HepG2 (cell line): ENCODE results near the gene DUSP22. TPM values are rescaled to one million over a fixed set of nuclear protein-coding genes. Genes with fewer than 3 reads are reported as not detected.

Experiments used
- ATAC-seq: fragments of 200-7000 bp; cut with Tn5 transposase; 3 replicates; pipeline ENCODE4 v1.9.1; 2020; ENCODE audit warnings: mild to moderate bottlenecking, moderate library complexity
- BruUV-seq: library from RNA; stranded (reverse); fragments of 400-500 nt; replicated peaks from 2 replicates; lab custom pipeline; 2021; lab: Mats Ljungman, UMichigan
- CTCF ChIA-PET: fragments of 300-600 bp; formaldehyde crosslinking; extraction: SDS; loops from one replicate; lab custom pipeline; 2021; ENCODE audit warnings: low total read pairs, inconsistent platforms, low intra/inter-chr PET ratio; lab: Yijun Ruan, JAX
- POLR2A ChIA-PET: fragments of 350-600 bp; sonication (Branson Sonifier 250); formaldehyde crosslinking; loops from one replicate; lab custom pipeline; 2020; ENCODE audit warnings: antibody characterized with exemption, inconsistent platforms; lab: Yijun Ruan, JAX
- DNase-seq: peaks from one replicate; pipeline ENCODE4 v3.0.0-alpha.2; 2015; ENCODE audit warnings: low spot score
- FAIRE-seq: peaks from 3 replicates; lab custom pipeline; 2011; peaks lifted over from hg19 to GRCh38; lab: Jason Lieb, UNC
- H2AFZ ChIP-seq: one replicate; pipeline ENCODE4 v1.6.1; 2011; ENCODE audit warnings: low read length, inconsistent platforms
- H3K27ac ChIP-seq: fragments of 300-600 bp; 3 replicates; pipeline ENCODE4 v1.8.0; 2011; ENCODE audit warnings: mixed run types, mild to moderate bottlenecking, mixed read lengths, low read length, inconsistent platforms; ENCODE audit not compliant: insufficient read depth; ENCODE audit errors: extremely low read length
- H3K27me3 ChIP-seq, 2 experiments: fragments of 200-600 bp in 1 of 2; 2 replicates in 1 of 2; 3 replicates in 1 of 2; pipeline versions ENCODE4 v1.6.0 to v1.8.0; 2011; ENCODE audit warnings: low read length in 2 of 2, mild to moderate bottlenecking in 2 of 2, moderate library complexity in 2 of 2, inconsistent platforms in 1 of 2; ENCODE audit not compliant: insufficient read depth in 2 of 2, control insufficient read depth in 1 of 2
- H3K36me3 ChIP-seq, 2 experiments: fragments of 200-600 bp in 1 of 2; replicated peaks in 1 of 2; 2 replicates in 1 of 2; 3 replicates in 1 of 2; pipeline versions ENCODE4 v1.5.1 to v1.8.0; 2011; ENCODE audit warnings: low read length in 2 of 2, inconsistent platforms in 1 of 2; ENCODE audit not compliant: insufficient read depth in 2 of 2, control insufficient read depth in 1 of 2
- H3K4me1 ChIP-seq: 2 replicates; pipeline ENCODE4 v1.5.1; 2012; ENCODE audit warnings: low read length, inconsistent platforms; ENCODE audit not compliant: insufficient read depth
- H3K4me2 ChIP-seq: 2 replicates; pipeline ENCODE4 v1.6.0; 2011; ENCODE audit warnings: low read depth, low read length, inconsistent platforms
- H3K4me3 ChIP-seq, 3 experiments: fragments of 200-600 bp in 1 of 3; sonication (generic), shearing (Covaris generic) in 1 of 3; replicated peaks in 1 of 3; 2 replicates each; pipeline ENCODE4 v1.5.1; 2011 to 2016; ENCODE audit warnings: low read length in 3 of 3, inconsistent platforms in 2 of 3, low read depth in 2 of 3, mild to moderate bottlenecking in 2 of 3, control low read depth in 1 of 3, mixed read lengths in 1 of 3; ENCODE audit not compliant: insufficient read depth in 1 of 3
- H3K79me2 ChIP-seq: one replicate; pipeline ENCODE4 v1.6.1; 2011; ENCODE audit warnings: low read length, inconsistent platforms; ENCODE audit not compliant: insufficient read depth
- H3K9ac ChIP-seq: 2 replicates; pipeline ENCODE4 v1.6.0; 2011; ENCODE audit warnings: mild to moderate bottlenecking, low read depth, low read length, inconsistent platforms; ENCODE audit not compliant: insufficient read depth
- H3K9me3 ChIP-seq: 2 replicates; pipeline ENCODE4 v1.5.1; 2012; ENCODE audit warnings: mild to moderate bottlenecking, low read length
- H4K20me1 ChIP-seq: 2 replicates; pipeline ENCODE4 v1.6.0; 2011; ENCODE audit warnings: inconsistent platforms, mild to moderate bottlenecking, low read length, moderate library complexity; ENCODE audit not compliant: insufficient read depth
- DNMT1 ChIP-seq: sonication (generic); formaldehyde crosslinking; IDR thresholded peaks from 2 replicates; pipeline ENCODE4 v1.5.1; 2020; ENCODE audit warnings: mild to moderate bottlenecking, missing genetic modification reagents
- FOSL2 ChIP-seq: sonication (generic); formaldehyde crosslinking; IDR thresholded peaks from 2 replicates; pipeline ENCODE4 v1.4.0; 2020; ENCODE audit warnings: missing genetic modification reagents
- MATR3 ChIP-seq: sonication (generic); formaldehyde crosslinking; IDR thresholded peaks from 2 replicates; pipeline ENCODE4 v1.4.0; 2020; ENCODE audit warnings: missing genetic modification reagents
- MED13 ChIP-seq: sonication (generic); formaldehyde crosslinking; IDR thresholded peaks from 2 replicates; pipeline ENCODE4 v1.5.0; 2020; ENCODE audit warnings: missing genetic modification reagents
- MEIS1 ChIP-seq: sonication (generic); formaldehyde crosslinking; IDR thresholded peaks from 2 replicates; pipeline ENCODE4 v1.9.0; 2021; ENCODE audit warnings: mild to moderate bottlenecking, missing genetic modification reagents, moderate library complexity, borderline replicate concordance
- NAIF1 ChIP-seq: sonication (generic); formaldehyde crosslinking; IDR thresholded peaks from 2 replicates; pipeline ENCODE4 v1.5.0; 2020; ENCODE audit warnings: mild to moderate bottlenecking, missing genetic modification reagents, borderline replicate concordance
- TCF12 ChIP-seq, 2 experiments: fragments of 450-650 bp in 1 of 2; sonication (generic) in 1 of 2; formaldehyde crosslinking in 1 of 2; IDR thresholded peaks; 2 replicates each; pipeline versions ENCODE4 v1.6.1 to v1.8.0; 2017 to 2022; ENCODE audit warnings: antibody characterized with exemption in 1 of 2, mild to moderate bottlenecking in 1 of 2, missing genetic modification reagents in 1 of 2, moderate library complexity in 1 of 2
- ZBTB20 ChIP-seq: sonication (generic); formaldehyde crosslinking; IDR thresholded peaks from 2 replicates; pipeline ENCODE4 v1.8.1; 2023; ENCODE audit warnings: missing genetic modification reagents, low read depth, mild to moderate bottlenecking, borderline replicate concordance
- ZFP90 ChIP-seq: sonication (generic); formaldehyde crosslinking; IDR thresholded peaks from 2 replicates; pipeline ENCODE4 v1.8.0; 2022; ENCODE audit warnings: missing genetic modification reagents, mild to moderate bottlenecking, inconsistent platforms, borderline replicate concordance
- ZNF510 ChIP-seq: sonication (generic); formaldehyde crosslinking; IDR thresholded peaks from 2 replicates; pipeline ENCODE4 v1.4.0; 2020; ENCODE audit warnings: low read depth, mild to moderate bottlenecking, missing genetic modification reagents
- WGBS: methylation state at CpG from one replicate; pipeline ENCODE4 v1.1.6; 2017; ENCODE audit warnings: low lambda C conversion rate; 5-methylcytosine and 5-hydroxymethylcytosine counted together
- in situ Hi-C: cut with HindIII; loops from 2 replicates; pipeline ENCODE4 v1.10.0; 2017; ENCODE audit warnings: low pct_unique_long_range_greater_than_20kb; ENCODE audit not compliant: extremely low pct_ligation_motif_present
- intact Hi-C: fragments of 100-400 bp; cut with micrococcal nuclease; formaldehyde crosslinking; loops from one replicate; pipeline ENCODE4 v1.10.0; 2022; ENCODE audit not compliant: unreplicated experiment
- polyA plus RNA-seq, 8 experiments: library from polyadenylated mRNA; depleted of rRNA in 3 of 8; stranded (reverse) in 7 of 8; unstranded in 1 of 8; fragments of >200 nt; fragmentation: Illumina TruSeq in 4 of 8; extraction: Trizol in 4 of 8; gene quantifications; 2 replicates each; pipeline versions ENCODE4 v1.2.1 to v1.2.3, GENCODE V29; 2011 to 2016; ENCODE audit warnings: low read depth in 4 of 8, missing spikeins in 1 of 8, mixed read lengths in 1 of 8; ENCODE audit not compliant: insufficient read depth in 1 of 8
- total RNA-seq, 5 experiments: library from RNA; depleted of rRNA; stranded (reverse); fragments of >200 nt; fragmentation: Illumina TruSeq; extraction: Trizol; gene quantifications; 2 replicates each; pipeline ENCODE4 v1.2.3, GENCODE V29; 2016; ENCODE audit warnings: low read depth in 1 of 5
- TF ChIP-seq, protein P1 (sequence below): sonication (generic); formaldehyde crosslinking; conservative IDR thresholded peaks from 2 replicates; pipeline ENCODE4 v1.8.0; 2022; ENCODE audit warnings: low read depth, missing genetic modification reagents
- TF ChIP-seq, protein P2 (sequence below): sonication (generic); formaldehyde crosslinking; IDR thresholded peaks from 2 replicates; pipeline ENCODE4 v1.4.0; 2020; ENCODE audit warnings: mild to moderate bottlenecking, missing genetic modification reagents, borderline replicate concordance
- TF ChIP-seq, protein P3 (sequence below): sonication (generic); formaldehyde crosslinking; IDR thresholded peaks from 2 replicates; pipeline ENCODE4 v1.4.0; 2020; ENCODE audit warnings: missing genetic modification reagents, mild to moderate bottlenecking, borderline replicate concordance

The DUSP22 gene
- total and polyA plus RNA-seq, 2 of the 13 experiments (the other 11 are each of a cell fraction or from before 2014, with no cell fraction given), result 20.2 to 32.8 TPM

DNA sequence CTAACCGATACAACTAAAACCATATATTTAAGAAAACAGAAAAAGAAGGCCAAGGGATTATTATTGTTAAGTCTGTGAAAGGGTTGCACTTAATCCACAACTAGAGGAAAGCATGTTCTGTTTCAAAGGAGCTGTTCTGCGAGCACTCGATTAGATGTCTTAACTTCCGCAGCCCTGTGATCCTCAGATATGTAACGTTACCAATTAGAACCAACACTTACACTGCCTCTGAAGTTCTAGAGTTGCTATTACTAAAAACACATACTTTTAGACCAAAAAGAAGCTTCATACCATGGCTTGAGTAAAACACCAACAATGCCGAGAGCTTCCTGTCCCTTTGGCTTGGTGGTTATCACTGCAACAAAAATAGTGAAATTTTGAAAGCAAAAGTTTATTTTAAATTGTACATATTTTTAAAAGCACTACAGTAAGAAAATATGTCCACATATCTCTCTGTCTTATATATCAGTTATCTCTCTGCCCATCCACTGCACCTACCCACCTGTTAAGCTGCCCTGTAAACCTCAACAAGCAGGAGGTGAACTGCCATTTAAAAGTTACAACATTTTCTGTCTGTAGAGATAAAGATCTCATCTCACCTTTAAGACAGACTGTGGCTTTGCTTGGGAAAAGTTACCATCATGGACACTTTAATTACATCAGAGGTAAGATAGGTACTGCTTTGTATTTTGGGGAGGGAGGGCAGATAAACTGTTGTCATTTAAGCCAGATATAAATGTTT, 7.1 kb upstream of the DUSP22 start:
- 46% methylated on average over 6 of the region's 6 CpGs for WGBS
- no peaks in the 10 kb centered on the region for H4K20me1 ChIP-seq
- CTCF ChIA-PET, result no interaction called here
- no peaks in the 10 kb centered on the region for H3K36me3 ChIP-seq
- BruUV-seq, result no TSS peak
- FAIRE-seq (no peak), ATAC-seq (no peak), DNase-seq (no peak)
- no peaks in the 10 kb centered on the region for H3K79me2 ChIP-seq
- in situ Hi-C loops, result no loop called here
- intact Hi-C loops, result no loop called here
- peaks cover 0 to 39% of the 10 kb centered on the region in 2 experiments for H3K27me3 ChIP-seq
- H3K4me1 ChIP-seq, result no peaks in the 10 kb centered on the region
- POLR2A ChIA-PET, result no interaction called here
- no peaks in the 10 kb centered on the region for H3K9me3 ChIP-seq
- no peak overlapping the region for H2AFZ ChIP-seq
- no peak overlapping the region for H3K9ac ChIP-seq
- H3K27ac ChIP-seq, result no peak overlapping the region
- no peak overlapping the region for H3K4me3 ChIP-seq
- no peak overlapping the region for H3K4me2 ChIP-seq
- TF ChIP-seq TCF12 (IDR thresholded peaks at IDR 0.05) (no peak), TCF12 (CRISPR knock-in tag; IDR thresholded peaks at IDR 0.05) (no peak), MEIS1 (CRISPR knock-in tag) (no peak), ZBTB20 (CRISPR knock-in tag) (no peak), ZFP90 (no peak), DNMT1 (CRISPR knock-in tag) (no peak), MED13 (CRISPR knock-in tag) (no peak), NAIF1 (no peak), ZNF510 (no peak), FOSL2 (no peak), MATR3 (no peak)
- TF ChIP-seq, protein P1, sequence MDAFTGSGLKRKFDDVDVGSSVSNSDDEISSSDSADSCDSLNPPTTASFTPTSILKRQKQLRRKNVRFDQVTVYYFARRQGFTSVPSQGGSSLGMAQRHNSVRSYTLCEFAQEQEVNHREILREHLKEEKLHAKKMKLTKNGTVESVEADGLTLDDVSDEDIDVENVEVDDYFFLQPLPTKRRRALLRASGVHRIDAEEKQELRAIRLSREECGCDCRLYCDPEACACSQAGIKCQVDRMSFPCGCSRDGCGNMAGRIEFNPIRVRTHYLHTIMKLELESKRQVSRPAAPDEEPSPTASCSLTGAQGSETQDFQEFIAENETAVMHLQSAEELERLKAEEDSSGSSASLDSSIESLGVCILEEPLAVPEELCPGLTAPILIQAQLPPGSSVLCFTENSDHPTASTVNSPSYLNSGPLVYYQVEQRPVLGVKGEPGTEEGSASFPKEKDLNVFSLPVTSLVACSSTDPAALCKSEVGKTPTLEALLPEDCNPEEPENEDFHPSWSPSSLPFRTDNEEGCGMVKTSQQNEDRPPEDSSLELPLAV (CRISPR knock-in tag), result no peak
- TF ChIP-seq, protein P2, sequence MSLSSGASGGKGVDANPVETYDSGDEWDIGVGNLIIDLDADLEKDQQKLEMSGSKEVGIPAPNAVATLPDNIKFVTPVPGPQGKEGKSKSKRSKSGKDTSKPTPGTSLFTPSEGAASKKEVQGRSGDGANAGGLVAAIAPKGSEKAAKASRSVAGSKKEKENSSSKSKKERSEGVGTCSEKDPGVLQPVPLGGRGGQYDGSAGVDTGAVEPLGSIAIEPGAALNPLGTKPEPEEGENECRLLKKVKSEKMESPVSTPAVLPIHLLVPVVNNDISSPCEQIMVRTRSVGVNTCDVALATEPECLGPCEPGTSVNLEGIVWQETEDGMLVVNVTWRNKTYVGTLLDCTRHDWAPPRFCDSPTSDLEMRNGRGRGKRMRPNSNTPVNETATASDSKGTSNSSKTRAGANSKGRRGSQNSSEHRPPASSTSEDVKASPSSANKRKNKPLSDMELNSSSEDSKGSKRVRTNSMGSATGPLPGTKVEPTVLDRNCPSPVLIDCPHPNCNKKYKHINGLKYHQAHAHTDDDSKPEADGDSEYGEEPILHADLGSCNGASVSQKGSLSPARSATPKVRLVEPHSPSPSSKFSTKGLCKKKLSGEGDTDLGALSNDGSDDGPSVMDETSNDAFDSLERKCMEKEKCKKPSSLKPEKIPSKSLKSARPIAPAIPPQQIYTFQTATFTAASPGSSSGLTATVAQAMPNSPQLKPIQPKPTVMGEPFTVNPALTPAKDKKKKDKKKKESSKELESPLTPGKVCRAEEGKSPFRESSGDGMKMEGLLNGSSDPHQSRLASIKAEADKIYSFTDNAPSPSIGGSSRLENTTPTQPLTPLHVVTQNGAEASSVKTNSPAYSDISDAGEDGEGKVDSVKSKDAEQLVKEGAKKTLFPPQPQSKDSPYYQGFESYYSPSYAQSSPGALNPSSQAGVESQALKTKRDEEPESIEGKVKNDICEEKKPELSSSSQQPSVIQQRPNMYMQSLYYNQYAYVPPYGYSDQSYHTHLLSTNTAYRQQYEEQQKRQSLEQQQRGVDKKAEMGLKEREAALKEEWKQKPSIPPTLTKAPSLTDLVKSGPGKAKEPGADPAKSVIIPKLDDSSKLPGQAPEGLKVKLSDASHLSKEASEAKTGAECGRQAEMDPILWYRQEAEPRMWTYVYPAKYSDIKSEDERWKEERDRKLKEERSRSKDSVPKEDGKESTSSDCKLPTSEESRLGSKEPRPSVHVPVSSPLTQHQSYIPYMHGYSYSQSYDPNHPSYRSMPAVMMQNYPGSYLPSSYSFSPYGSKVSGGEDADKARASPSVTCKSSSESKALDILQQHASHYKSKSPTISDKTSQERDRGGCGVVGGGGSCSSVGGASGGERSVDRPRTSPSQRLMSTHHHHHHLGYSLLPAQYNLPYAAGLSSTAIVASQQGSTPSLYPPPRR (CRISPR knock-in tag), result no peak
- TF ChIP-seq, protein P3, sequence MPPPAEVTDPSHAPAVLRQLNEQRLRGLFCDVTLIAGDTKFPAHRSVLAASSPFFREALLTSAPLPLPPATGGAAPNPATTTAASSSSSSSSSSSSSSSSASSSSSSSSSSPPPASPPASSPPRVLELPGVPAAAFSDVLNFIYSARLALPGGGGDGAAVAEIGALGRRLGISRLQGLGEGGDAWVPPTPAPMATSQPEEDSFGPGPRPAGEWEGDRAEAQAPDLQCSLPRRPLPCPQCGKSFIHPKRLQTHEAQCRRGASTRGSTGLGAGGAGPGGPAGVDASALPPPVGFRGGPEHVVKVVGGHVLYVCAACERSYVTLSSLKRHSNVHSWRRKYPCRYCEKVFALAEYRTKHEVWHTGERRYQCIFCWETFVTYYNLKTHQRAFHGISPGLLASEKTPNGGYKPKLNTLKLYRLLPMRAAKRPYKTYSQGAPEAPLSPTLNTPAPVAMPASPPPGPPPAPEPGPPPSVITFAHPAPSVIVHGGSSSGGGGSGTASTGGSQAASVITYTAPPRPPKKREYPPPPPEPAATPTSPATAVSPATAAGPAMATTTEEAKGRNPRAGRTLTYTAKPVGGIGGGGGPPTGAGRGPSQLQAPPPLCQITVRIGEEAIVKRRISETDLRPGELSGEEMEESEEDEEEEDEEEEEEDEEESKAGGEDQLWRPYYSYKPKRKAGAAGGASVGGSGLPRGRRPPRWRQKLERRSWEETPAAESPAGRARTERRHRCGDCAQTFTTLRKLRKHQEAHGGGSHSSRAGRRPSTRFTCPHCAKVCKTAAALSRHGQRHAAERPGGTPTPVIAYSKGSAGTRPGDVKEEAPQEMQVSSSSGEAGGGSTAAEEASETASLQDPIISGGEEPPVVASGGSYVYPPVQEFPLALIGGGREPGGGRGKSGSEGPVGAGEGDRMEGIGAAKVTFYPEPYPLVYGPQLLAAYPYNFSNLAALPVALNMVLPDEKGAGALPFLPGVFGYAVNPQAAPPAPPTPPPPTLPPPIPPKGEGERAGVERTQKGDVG, result no peak
